ENCODE results near the gene KIF26B.

DNA sequence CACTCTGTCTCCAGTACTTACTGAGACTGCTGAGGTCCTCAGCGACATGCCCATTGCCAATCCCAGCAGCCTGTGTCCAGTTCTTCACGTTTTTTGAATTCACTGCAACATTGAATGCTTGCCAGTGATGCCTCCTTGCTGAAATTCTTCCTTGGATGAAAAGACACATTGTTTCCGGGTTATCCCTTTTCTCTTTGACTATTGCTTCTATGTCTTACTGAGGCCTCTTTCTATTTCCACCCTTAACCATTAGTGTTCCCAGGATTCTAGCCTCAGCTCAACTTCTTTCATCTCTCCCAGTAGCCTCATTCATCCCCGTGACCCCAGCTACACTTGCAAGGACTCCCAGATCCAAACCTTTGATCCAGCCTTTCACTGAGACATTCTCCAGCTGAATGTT is 46.5 kb upstream of the KIF26B start:
- TF ChIP-seq POLR2A (IDR thresholded peaks at IDR 0.05) = no peak
- TF ChIP-seq, protein P1, sequence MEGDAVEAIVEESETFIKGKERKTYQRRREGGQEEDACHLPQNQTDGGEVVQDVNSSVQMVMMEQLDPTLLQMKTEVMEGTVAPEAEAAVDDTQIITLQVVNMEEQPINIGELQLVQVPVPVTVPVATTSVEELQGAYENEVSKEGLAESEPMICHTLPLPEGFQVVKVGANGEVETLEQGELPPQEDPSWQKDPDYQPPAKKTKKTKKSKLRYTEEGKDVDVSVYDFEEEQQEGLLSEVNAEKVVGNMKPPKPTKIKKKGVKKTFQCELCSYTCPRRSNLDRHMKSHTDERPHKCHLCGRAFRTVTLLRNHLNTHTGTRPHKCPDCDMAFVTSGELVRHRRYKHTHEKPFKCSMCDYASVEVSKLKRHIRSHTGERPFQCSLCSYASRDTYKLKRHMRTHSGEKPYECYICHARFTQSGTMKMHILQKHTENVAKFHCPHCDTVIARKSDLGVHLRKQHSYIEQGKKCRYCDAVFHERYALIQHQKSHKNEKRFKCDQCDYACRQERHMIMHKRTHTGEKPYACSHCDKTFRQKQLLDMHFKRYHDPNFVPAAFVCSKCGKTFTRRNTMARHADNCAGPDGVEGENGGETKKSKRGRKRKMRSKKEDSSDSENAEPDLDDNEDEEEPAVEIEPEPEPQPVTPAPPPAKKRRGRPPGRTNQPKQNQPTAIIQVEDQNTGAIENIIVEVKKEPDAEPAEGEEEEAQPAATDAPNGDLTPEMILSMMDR (IDR thresholded peaks at IDR 0.05) = no peak
